OCI-LY7 (cell line): ENCODE measurements around the gene VASH1. TPM values are rescaled to one million over a fixed set of nuclear protein-coding genes. Genes with fewer than 3 reads are reported as not detected.

ENCODE experiments used
- BruUV-seq: library from RNA; stranded (reverse); fragments of 400-500 nt; replicated peaks from 2 replicates; lab custom pipeline; 2021; lab: Mats Ljungman, UMichigan
- CTCF ChIA-PET: fragments of 300-600 bp; sonication (Branson Sonifier 250); formaldehyde crosslinking; loops from one replicate; lab custom pipeline; 2022; ENCODE audit warnings: antibody characterized with exemption; ENCODE audit not compliant: unreplicated experiment; lab: Charles Lee
- POLR2A ChIA-PET: fragments of 300-600 bp; sonication (Branson Sonifier 250); formaldehyde crosslinking; loops from one replicate; lab custom pipeline; 2022; ENCODE audit warnings: antibody characterized with exemption; lab: Charles Lee
- DNase-seq: peaks from one replicate; pipeline ENCODE4 v3.0.0-alpha.2; 2015; ENCODE audit warnings: low spot score
- H2AFZ ChIP-seq: fragments of 200-600 bp; sonication (generic), shearing (Covaris generic); 2 replicates; pipeline ENCODE4 v1.6.1; 2014; ENCODE audit warnings: mild to moderate bottlenecking, antibody characterized with exemption, low read length, moderate library complexity
- H3K27ac ChIP-seq: fragments of 200-600 bp; sonication (generic); 2 replicates; pipeline ENCODE4 v1.5.1; 2014; ENCODE audit warnings: mixed run types, low read depth, mild to moderate bottlenecking, moderate library complexity, low read length, inconsistent platforms; ENCODE audit not compliant: poor library complexity, severe bottlenecking
- H3K36me3 ChIP-seq: fragments of 200-600 bp; sonication (generic); 2 replicates; pipeline ENCODE4 v1.6.1; 2014; ENCODE audit warnings: mild to moderate bottlenecking, antibody characterized with exemption, low read length, moderate library complexity, mixed read lengths; ENCODE audit not compliant: insufficient read depth
- H3K4me1 ChIP-seq: fragments of 200-600 bp; sonication (generic); 2 replicates; pipeline ENCODE4 v1.5.1; 2014; ENCODE audit warnings: mild to moderate bottlenecking, low read length; ENCODE audit not compliant: insufficient read depth, poor library complexity, severe bottlenecking
- H3K4me2 ChIP-seq: fragments of 200-600 bp; sonication (generic); 2 replicates; pipeline ENCODE4 v1.6.1; 2014; ENCODE audit warnings: mild to moderate bottlenecking, low read length
- H3K4me3 ChIP-seq: fragments of 200-600 bp; sonication (generic); 2 replicates; pipeline ENCODE4 v1.5.1; 2014; ENCODE audit warnings: mild to moderate bottlenecking, low read depth, low read length; ENCODE audit not compliant: poor library complexity, severe bottlenecking
- H3K79me2 ChIP-seq: fragments of 200-600 bp; sonication (generic); 2 replicates; pipeline ENCODE4 v1.6.1; 2016; ENCODE audit warnings: low read depth, mild to moderate bottlenecking, low read length, moderate library complexity, mixed read lengths; ENCODE audit not compliant: insufficient read depth
- H3K9me2 ChIP-seq: fragments of 200-600 bp; sonication (generic); 2 replicates; pipeline ENCODE4 v1.6.1; 2016; ENCODE audit warnings: mild to moderate bottlenecking, low read length, mixed read lengths; ENCODE audit not compliant: insufficient read depth
- H3K9me3 ChIP-seq: fragments of 200-600 bp; sonication (generic); 2 replicates; pipeline ENCODE4 v1.6.1; 2014; ENCODE audit warnings: mild to moderate bottlenecking, mixed run types, low read length, mixed read lengths
- H4K20me1 ChIP-seq: fragments of 200-600 bp; sonication (generic); 2 replicates; pipeline ENCODE4 v1.6.1; 2014; ENCODE audit warnings: mild to moderate bottlenecking, antibody characterized with exemption, low read length, moderate library complexity, mixed read lengths; ENCODE audit not compliant: insufficient read depth
- CTCF ChIP-seq: fragments of 200-600 bp; sonication (generic); conservative IDR thresholded peaks from 2 replicates; pipeline ENCODE4 v1.5.1; 2014; ENCODE audit warnings: mild to moderate bottlenecking, antibody characterized with exemption, low read length, moderate library complexity, mixed read lengths
- EZH2phosphoT487 ChIP-seq: fragments of 200-600 bp; sonication (generic); IDR thresholded peaks from 2 replicates; pipeline ENCODE4 v1.6.1; 2018; ENCODE audit warnings: low read depth, borderline replicate concordance, mild to moderate bottlenecking, mixed run types, antibody characterized with exemption, low read length, moderate library complexity, mixed read lengths
- intact Hi-C: fragments of 100-400 bp; cut with micrococcal nuclease; formaldehyde crosslinking; loops from one replicate; pipeline ENCODE4 v1.10.0; 2022; ENCODE audit not compliant: unreplicated experiment
- total RNA-seq, 2 experiments: library from RNA; depleted of rRNA in 1 of 2; stranded (reverse); fragments of >200 nt in 1 of 2; shearing (Covaris generic) in 1 of 2; gene quantifications; 2 replicates each; pipeline ENCODE4 v1.2.3, GENCODE V29; 2014 to 2022

Gene VASH1
- total RNA-seq, 2 experiments from 2014 or later = not detected

GRCh38 chr14:76772300-76773187 lies 11.3 kb downstream of the VASH1 start:
- Histone ChIP-seq H3K4me2 (no peak overlapping the region), H3K36me3 (no peaks in the 10 kb centered on the region), H3K9me3 (no peaks in the 10 kb centered on the region), H2AFZ (no peak overlapping the region), H3K9me2 (no peaks in the 10 kb centered on the region), H3K79me2 (no peaks in the 10 kb centered on the region), H3K4me3 (no peak overlapping the region), H3K27ac (no peak overlapping the region), H3K4me1 (peaks cover 11% of the 10 kb centered on the region), H4K20me1 (no peaks in the 10 kb centered on the region)
- intact Hi-C loops = no loop called here
- BruUV-seq = no TSS peak
- TF ChIP-seq EZH2phosphoT487 = no peak
- no peak for TF ChIP-seq CTCF
- no peak for DNase-seq
- ChIA-PET CTCF (no interaction called here), POLR2A (interaction anchor here (0.8 kb wide), 1 partner anchor 575 kb away, joined by 5 read pairs; no protein-coding TSS in a partner anchor)

GRCh38 chr14:76773188-76773885 lies 12.1 kb downstream of the VASH1 start:
- Histone ChIP-seq H3K9me2 (no peaks in the 10 kb centered on the region), H3K4me1 (peaks cover 4% of the 10 kb centered on the region), H3K9me3 (no peaks in the 10 kb centered on the region), H2AFZ (no peak overlapping the region), H3K27ac (no peak overlapping the region), H3K79me2 (no peaks in the 10 kb centered on the region), H3K4me2 (no peak overlapping the region), H3K36me3 (no peaks in the 10 kb centered on the region), H3K4me3 (no peak overlapping the region), H4K20me1 (no peaks in the 10 kb centered on the region)
- BruUV-seq = no TSS peak
- ChIA-PET POLR2A (interaction anchor here (0.8 kb wide), 1 partner anchor 576 kb away, joined by 5 read pairs; no protein-coding TSS in a partner anchor), CTCF (no interaction called here)
- intact Hi-C loops = no loop called here
- TF ChIP-seq CTCF (no peak), EZH2phosphoT487 (no peak)
- no peak for DNase-seq
